Esophagus muscularis mucosa (tissue), 2 donors: ENCODE data around the gene SERPINE2.

ENCODE experiments used
- EP300 ChIP-seq: sonication (generic); formaldehyde crosslinking; IDR thresholded peaks from one replicate; pipeline ENCODE4 v1.6.1; 2017; ENCODE audit warnings: antibody characterized with exemption
- POLR2A ChIP-seq: fragments of 450-650 bp; IDR thresholded peaks from one replicate; pipeline ENCODE4 v1.6.1; 2017; ENCODE audit warnings: antibody characterized with exemption, moderate library complexity, mild to moderate bottlenecking, low read depth

DNA sequence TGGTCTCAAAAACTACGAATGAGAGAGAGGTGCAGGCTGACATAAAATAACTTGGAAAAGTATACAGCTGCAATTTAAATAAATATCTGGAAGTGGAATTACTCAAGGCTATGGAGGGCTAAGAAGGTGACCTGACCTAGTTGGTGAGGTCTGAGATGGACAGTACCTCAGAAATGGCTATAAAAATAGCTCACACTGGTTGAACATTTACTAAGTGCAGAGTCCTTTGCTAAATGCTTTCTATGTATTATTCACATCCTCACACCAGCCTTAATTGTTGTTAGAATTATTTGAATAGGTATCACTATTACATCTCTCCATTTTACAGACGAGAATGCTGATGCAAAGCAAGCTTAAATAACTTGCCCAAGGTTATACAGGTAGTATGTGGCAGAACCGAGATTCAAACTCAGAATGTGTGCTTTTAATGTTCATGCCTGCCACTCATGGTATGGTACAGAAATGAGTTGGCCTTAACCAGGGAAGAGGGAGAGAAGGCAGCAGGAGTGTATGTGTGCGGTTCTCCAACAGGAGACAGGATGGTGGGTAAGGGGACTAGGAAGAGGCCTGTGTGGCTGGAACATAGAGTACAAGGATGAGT lies 44.4 kb downstream of the SERPINE2 start:
- TF ChIP-seq POLR2A, result no peak
- TF ChIP-seq EP300, result no peak
